ENCODE data around the gene OR7D2.
"Not testable (repeated sequence)": the region's sequence is repeated elsewhere in the genome, so short reads cannot be mapped to it uniquely, and the experiment has no call there.

Gene OR7D2

GRCh38 chr19:9178901-9179300 lies at the start of gene OR7D2:
Gene OR7D2, plus strand, starts transcription at chr19:9178979. Its CDS starts 6,803 bp downstream, at chr19:9185782.
- no peak for DNase-seq (ENCODE audit: low read depth in 2 of 2)

- DNase-seq (ENCODE audit: low read depth in 2 of 2) = no peak
Measured at GRCh38 chr19:9130965-9131364, 47.8 kb upstream of the OR7D2 start.

- no peak for DNase-seq (ENCODE audit: low read depth in 2 of 2)
Measured at GRCh38 chr19:9132422-9132821, 46.4 kb upstream of the OR7D2 start.

GRCh38 chr19:9139609-9140158 lies 39.1 kb upstream of the OR7D2 start:
- DNase-seq (ENCODE audit: low read depth in 2 of 2) = no peak

GRCh38 chr19:9140159-9140874 lies 38.5 kb upstream of the OR7D2 start, which contains the start of gene ZNF317:
Gene ZNF317, plus strand, starts transcription at chr19:9140397. Its CDS starts 15,620 bp downstream, at chr19:9156017.
- peak; percentile 69 to 78 for DNase-seq (ENCODE audit: low read depth in 2 of 2)

- no peak for DNase-seq (ENCODE audit: low read depth in 2 of 2)
Measured at GRCh38 chr19:9144920-9145319, 33.9 kb upstream of the OR7D2 start.

- no peak for DNase-seq (ENCODE audit: low read depth in 2 of 2)
Measured at GRCh38 chr19:9146882-9147281, 31.9 kb upstream of the OR7D2 start.

GRCh38 chr19:9148697-9149096 lies 30.1 kb upstream of the OR7D2 start:
- no peak for DNase-seq (ENCODE audit: low read depth in 2 of 2)

GRCh38 chr19:9149997-9150396 lies 28.8 kb upstream of the OR7D2 start:
- no peak for DNase-seq (ENCODE audit: low read depth in 2 of 2)

GRCh38 chr19:9150650-9151049 lies 28.1 kb upstream of the OR7D2 start:
- no peak for DNase-seq (ENCODE audit: low read depth in 2 of 2)

GRCh38 chr19:9151367-9151766 lies 27.4 kb upstream of the OR7D2 start:
- no peak for DNase-seq (ENCODE audit: low read depth in 2 of 2)

- no peak for DNase-seq (ENCODE audit: low read depth in 2 of 2)
Measured at GRCh38 chr19:9155591-9155990, 23.2 kb upstream of the OR7D2 start.

- DNase-seq (ENCODE audit: low read depth in 2 of 2) = no peak
Measured at GRCh38 chr19:9156304-9156703, 22.5 kb upstream of the OR7D2 start.

GRCh38 chr19:9159891-9160290 lies 18.9 kb upstream of the OR7D2 start:
- no peak for DNase-seq (ENCODE audit: low read depth in 2 of 2)

- DNase-seq (ENCODE audit: low read depth in 2 of 2) = no peak
Measured at GRCh38 chr19:9161427-9161826, 17.4 kb upstream of the OR7D2 start.

- DNase-seq (ENCODE audit: low read depth in 2 of 2) = no peak
Measured at GRCh38 chr19:9165261-9165660, 13.5 kb upstream of the OR7D2 start.

GRCh38 chr19:9166846-9167245 lies 11.9 kb upstream of the OR7D2 start:
- no peak for DNase-seq (ENCODE audit: low read depth in 2 of 2)

- DNase-seq (ENCODE audit: low read depth in 2 of 2) = no peak
Measured at GRCh38 chr19:9171393-9171991, 7.3 kb upstream of the OR7D2 start.

GRCh38 chr19:9175326-9175725 lies 3.5 kb upstream of the OR7D2 start:
- no peak for DNase-seq (ENCODE audit: low read depth in 2 of 2)

- no peak for DNase-seq (ENCODE audit: low read depth in 2 of 2)
Measured at GRCh38 chr19:9183000-9183399, 4.2 kb downstream of the OR7D2 start.

- DNase-seq (ENCODE audit: low read depth in 2 of 2) = no peak
Measured at GRCh38 chr19:9187191-9187590, 8.4 kb downstream of the OR7D2 start.

GRCh38 chr19:9189535-9189934 lies 10.8 kb downstream of the OR7D2 start:
- DNase-seq (ENCODE audit: low read depth in 2 of 2) = no peak

- DNase-seq (ENCODE audit: low read depth in 2 of 2) = not testable (repeated sequence)
Measured at GRCh38 chr19:9198044-9198443, 19.3 kb downstream of the OR7D2 start.

Data from stimulated activated CD8-positive, alpha-beta memory T cell treated with anti-CD3 and anti-CD28 coated beads, Interleukin-2, amount 100 ng/mL, for 1 hour (primary cell).